GM19438 (cell line): ENCODE results near the gene G3BP2.
"Not testable (repeated sequence)": the region's sequence is repeated elsewhere in the genome, so short reads cannot be mapped to it uniquely, and the experiment has no call there.

Experiments used
- ATAC-seq: cut with Tn5 transposase; IDR thresholded peaks from one replicate; pipeline ENCODE4 v1.9.1; 2021; ENCODE audit warnings: low read depth; ENCODE audit not compliant: unreplicated experiment

Gene G3BP2

DNA sequence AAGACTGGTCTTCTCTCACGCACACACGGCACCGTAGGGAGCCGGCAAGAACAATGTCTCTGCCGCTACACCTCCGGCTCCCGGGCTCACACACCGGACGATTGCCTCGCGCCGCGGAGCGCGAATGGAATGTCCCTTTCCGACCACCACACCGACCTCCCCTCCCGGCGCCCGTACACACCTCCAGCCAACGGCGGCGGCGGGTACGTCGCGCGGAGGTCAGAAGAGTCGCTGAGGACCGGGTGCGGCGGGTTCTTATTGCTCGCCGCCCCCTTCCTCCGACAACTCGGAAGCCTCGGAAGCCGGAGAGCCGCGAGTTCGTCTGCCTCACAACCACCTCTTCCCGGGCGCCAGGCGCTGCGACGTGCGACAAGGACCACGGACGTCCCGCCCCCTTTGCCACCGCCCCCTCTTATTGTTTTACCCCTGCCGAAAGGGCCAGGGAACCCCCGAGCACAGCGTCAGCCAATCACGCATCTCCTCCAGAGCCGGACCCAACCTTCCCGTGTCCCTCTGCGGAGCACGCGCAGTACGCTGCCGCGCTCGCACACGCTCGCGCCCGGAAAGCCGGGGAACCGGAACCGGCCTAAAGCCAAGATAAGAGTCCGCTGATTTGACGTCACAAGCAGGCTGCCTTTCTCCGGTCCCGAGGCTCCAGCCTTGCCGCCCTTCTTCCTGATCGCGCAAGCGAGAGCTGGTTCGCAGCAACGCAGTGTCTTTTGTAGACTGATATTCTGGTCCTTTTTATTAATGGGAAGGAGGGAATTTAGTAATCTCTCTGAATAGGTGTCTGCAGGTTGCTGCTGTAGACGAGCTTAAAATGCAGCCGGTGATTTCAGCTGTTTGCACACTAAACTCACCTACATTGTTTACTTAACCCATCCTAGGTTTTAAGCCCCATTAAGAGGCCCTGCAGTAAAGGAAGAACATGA, at the start of gene G3BP2:
G3BP2 (minus strand) TSS at position 385 of the 932 bp plus-strand sequence. CDS start 11,386 bp downstream, outside the sequence.
- ATAC-seq = peak; percentile 90

DNA sequence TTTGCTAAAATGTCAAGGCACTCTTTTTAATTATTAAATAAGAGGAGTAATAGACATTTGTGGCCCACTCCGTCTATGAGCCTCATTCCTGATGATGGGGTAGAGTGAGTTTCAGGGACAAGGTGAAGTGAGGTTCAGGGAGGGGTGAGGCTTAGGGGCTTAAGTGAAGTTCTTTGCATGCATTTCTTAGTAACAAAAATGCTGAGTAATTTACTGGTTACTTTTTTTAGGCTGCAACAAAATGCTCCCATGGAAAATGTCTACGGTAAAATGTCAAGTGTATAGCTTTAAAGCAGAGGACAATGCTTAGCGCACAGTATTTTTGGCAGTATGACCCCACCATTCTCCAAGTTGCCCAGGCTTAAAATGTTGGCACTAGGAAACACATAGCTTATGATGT, 49.2 kb upstream of the G3BP2 start:
- ATAC-seq = no peak

DNA sequence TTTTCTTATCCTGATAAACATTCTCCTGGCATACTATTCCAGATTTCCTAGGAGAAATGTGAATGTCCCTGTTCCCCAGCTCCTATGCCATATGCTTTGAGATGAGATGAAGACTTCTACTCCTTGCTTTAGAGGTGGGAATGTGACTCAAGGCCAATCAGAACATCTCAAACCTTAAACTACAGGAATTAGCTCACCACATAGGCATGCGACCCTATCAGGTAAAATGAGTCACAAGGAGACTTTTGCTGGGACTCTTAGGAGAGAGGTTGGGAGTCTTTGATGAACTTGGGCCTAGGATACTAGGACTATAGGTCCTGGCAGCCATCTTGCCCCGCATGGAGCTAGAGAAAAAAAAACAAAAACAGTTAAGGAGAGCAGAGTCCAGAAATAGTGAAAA, 45.3 kb upstream of the G3BP2 start:
- no peak for ATAC-seq

DNA sequence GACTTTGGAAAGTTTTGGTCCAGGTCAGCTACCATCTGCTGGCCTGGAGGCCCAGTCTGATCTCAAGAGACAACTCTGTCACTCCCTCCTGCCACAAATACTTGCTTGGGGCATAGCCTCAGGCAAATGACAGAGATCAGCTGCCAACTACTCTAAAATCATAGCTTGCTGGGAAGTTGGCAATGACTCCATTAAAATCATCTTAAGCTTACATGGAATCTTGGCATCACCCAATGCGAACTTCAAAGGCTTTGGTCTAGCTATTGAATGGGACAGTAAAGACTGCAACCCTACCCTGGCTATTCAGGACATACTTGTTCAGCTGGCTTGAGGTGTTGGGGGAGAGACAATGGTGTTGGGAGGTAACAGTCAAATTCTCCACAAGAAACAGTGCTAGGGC, 44.2 kb upstream of the G3BP2 start:
- ATAC-seq = no peak

DNA sequence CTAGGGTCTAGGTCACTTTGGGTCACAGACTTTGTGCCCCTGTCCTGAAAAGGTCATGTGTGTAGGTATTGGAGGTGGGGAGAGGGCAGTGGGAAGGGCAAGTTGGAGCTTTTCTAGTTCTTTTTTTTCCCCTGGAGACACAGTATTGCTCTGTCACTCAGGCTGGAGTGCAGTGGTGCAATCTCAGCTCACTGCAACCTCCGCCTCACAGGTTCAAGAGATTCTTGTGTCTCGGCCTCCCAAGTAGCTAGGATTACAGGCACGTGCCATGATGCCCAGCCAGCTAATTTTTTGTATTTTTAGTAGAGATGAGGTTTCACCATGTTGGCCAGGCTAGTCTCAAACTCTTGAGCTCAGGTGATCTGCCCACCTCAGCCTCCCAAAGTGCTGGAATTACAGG, 42.8 kb upstream of the G3BP2 start:
- not testable (repeated sequence) for ATAC-seq

DNA sequence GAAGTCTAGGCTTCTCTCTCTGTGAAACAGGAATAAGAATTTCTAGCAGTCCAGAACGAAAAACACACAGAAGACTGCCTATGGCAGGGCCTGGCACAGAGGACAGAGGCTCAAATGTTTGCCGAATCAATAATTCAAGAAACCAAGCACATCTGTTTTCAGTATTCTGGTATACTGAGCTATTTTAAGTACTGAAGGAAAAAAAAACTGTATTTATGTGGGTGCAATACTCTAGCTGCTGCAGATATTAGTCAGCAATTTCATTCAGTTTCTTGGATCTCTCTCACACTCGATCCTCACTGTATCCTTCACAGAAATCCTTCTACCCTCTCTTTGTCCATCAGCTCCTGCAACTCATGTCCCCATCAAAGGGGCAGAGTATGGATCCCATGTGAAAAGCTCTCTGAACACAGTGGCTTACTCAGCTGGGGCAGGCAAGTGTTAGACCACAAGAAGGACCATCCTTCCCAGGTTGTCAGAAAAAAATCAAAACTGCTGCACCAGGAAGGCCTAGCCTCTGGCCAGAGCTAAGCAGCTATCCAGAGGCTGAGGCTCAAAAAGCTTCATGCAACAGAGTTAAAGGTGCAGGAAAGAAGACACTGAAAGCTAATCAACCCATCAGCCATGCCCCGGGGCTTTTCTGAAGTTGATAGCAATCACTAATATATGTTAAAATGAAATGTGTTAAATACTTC, 42.0 kb upstream of the G3BP2 start:
- no peak for ATAC-seq

DNA sequence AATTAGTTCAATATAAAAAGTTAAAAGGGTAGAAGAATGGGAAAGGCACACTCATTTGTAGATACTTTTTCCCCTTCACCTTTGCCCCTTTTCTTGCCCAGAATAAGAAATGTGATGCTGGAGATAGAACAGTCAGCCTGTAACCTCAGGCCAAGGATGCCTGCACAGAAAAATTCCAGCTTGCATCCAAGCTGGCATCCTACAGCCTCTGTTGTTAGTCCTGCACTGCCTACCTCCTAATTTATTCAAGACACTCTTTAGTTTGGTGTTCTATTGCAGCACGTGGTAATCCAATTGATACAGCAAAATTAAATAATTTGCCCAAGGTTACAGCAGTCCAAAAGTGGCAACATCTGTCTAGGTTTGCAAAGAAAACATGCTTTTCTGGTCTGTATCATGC, 41.5 kb upstream of the G3BP2 start:
- ATAC-seq = no peak

DNA sequence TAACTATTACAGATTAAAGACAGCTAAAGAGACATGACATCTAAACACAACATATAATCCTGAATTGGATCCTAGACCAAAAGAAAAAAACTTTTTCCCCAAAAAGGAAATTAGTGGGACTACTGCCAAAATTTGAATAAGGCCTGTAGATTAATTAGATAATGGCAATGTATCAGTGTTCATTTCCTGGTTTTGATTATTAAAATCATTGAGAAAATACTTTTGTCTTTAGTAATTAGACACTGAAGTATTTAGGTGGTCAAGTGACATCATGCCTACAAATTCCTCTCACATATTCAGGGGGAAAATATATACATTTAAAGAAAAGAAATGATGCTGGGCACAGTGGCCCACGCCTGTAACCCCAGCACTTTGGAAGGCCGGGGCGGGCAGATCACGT, 40.8 kb upstream of the G3BP2 start:
- ATAC-seq = no peak

DNA sequence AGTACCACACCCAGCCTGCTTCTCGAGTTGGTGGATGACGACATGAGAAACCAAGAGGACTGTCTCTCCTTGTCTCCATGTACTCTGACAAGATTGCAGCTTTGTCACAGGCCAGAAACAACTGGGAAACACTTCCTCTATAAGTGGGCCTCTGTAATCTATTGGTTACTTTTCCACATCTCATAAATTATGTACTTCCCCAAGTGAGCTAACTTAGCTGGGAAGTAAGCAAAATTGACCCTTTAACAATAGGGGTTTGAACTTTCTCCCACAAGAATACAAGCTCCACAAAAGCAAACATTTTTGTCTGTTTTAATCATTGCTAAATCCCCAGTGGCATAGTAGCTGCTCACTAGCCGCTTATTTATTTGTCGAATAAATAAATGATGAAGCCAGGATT, 37.0 kb upstream of the G3BP2 start:
- no peak for ATAC-seq

DNA sequence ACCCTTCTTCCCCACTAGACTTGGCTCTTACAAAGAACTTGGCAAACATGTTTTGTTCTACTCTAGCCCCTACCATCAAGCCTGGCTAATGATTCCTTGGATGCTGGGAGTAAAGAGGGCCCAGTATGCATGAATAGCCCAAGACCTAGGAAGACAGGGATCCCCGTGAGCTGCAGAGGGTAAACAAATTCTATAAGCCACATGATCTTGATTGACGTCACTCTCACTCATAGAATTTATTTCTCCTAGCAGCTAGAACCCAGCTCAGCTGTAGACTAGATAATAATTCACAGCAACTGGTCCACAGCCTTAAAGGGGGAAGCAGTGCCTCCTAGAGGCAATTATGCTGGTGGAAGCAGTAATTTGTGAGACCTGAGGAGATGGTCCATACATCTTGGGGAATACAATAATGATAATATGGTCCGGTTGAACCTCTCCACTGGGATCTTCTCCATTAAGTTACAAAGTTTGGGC, 35.0 kb upstream of the G3BP2 start:
- ATAC-seq = no peak

DNA sequence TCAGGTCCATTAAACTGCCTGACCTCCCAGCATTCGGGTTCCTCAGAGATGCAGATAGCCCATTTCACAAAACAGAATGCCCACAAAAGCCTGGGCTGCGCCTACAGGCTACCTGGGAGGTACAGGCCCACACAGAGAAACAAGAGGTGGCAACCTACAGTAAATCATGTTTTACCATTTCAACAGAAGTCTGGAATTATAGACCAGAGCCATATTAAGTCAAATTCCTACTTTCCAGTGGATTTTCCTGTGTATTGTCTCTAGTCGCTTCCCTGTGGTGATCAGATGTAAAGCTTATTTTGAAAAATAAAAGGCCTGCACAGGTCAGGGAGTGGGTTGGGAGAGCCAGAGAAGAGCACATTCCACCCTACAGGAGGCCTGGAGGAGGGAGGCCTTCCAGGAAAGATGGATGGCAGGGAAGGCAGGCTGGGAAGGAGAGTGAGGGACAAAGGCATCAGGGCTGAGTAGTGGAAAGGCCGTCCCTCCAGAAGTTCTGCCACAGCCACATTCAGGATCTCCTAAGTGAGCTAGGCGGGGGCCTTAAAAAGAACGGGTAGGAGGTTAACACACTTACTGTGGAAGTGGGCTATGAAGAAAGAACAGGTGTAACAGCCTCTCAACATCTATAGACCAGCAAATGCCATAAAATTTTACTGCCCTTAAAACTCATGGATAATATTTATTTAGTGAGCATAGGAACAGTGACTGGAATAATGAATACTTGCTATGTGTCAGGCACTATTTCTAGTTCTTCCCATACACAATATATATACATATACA, 32.2 kb upstream of the G3BP2 start:
- no peak for ATAC-seq

DNA sequence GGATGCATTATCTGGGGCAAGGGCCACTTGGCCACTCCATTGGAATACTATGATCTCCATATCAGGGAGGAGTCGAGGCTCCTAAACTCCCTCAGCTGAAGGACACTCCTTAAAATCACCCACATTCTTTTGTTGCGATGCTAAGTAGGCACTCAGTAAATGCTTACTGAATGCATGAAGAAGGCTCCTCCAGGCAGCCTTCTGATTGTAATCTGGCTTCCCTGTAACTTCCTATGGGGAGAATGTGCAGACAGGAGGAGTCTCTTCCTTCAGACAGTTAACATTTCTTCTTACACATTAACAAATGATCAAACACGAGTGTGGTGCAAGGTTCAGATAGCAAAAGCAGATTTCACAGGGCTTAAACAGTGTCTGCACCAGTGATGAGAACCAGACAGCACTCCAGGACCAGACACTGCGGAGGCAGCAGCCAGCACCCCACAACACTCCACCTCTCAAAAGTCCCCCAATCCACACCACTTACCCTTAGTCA, 29.8 kb upstream of the G3BP2 start:
- ATAC-seq = no peak

DNA sequence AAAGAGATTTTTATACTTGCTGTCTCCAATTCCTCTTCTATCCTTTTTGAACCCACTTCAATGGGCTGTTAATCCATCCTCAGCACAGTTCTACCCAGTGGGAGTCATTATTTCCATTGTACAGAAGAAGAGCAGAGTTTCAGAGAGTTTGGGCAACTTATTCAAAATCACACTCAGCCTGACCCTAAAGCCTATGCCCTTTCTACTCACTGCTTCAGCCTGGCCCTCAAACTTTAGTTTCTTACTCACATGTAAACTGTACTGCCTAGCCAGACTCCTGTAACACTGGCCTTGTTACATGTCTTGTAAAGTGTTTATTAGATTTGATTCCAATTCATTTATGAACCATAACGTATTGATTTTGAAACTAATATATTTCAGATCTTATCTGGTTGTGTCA, 26.1 kb upstream of the G3BP2 start:
- ATAC-seq = no peak

DNA sequence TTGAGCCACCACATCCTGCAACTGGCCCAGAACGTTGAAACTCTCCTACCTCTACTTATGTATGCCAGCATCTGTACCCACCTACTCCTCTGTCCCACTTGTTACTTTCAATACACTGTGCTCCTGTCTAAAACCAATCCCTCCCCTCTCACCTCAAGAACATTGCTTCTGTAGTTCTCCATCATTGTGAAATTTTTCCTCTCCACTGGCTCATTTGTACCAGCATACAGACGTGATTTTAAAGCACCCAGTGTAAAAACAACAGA, 25.7 kb upstream of the G3BP2 start:
- ATAC-seq = peak; percentile 27

DNA sequence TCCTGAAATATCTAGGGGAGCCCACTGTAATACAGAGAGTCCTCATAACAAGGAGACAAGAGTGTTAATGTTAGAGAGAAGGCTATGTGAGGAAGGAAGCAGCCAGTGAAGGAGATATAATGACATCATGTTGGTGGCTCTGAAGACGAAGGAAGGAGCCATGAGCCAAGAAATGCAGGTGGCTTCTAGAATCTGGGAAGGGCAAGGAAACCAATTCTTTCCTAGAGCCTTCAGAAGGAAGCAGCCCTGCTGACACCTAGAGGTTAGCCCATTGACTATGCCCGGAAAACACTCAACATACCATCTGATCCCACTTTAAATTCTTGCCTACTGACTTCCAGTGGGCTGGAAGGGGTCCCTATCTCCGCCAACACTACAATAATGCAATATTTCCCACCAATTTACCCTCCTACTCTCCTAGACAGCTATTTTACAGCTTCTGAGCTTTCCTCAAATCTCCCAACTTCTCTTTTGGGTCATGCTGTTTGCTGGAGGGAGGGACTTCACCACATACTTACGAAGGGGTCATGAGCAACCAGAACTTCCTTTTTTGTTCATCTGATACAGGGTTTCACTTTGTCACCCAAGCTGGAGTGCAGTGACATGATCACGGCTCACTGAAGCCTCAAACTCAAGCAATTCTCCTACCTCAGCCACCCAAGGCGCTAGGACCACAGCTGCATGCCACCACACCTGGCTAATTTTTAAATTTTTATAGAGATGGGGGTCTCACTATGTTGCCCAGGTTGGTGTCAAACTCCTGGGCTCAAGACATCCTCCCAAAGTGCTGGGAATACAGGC, 25.2 kb upstream of the G3BP2 start:
- peak; percentile 96 for ATAC-seq

DNA sequence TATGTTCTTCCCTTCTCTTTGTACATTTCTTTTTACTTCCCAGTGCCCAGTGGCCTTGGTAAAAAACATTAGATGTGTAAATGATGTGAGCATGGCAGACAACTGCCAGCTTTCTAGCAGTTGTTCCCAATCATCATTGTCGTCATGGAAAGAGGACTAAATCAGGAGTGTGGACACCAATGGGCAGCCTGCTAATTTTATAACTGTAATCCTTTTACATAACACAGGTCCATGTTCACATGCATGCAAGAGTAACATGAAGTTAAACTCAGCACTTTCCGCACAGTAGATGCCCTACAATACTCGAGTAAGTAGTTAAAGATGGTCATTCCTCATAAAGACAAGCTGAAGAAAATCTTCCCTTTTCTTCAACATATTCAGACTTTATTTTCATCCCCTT, 23.4 kb upstream of the G3BP2 start:
- ATAC-seq = no peak

DNA sequence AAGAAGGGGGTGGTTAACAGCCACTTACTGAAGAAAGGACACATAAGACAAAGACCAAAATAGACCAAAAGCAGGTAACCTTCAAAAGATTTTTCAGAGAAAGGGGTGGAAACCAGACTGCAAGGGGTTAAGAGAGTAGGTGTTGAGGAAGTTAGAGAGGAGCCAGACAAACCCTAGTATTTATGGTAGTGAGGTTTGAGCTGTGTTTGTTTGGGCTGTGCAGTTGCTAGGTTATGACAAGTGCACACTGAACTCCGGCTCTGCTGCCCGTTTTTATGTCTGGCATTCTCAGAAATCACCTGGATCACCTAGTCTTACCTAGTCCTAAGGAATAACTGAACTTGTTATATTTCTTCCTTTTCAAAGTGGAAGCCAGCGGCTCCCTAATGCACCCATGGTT, 22.9 kb upstream of the G3BP2 start:
- ATAC-seq = no peak

DNA sequence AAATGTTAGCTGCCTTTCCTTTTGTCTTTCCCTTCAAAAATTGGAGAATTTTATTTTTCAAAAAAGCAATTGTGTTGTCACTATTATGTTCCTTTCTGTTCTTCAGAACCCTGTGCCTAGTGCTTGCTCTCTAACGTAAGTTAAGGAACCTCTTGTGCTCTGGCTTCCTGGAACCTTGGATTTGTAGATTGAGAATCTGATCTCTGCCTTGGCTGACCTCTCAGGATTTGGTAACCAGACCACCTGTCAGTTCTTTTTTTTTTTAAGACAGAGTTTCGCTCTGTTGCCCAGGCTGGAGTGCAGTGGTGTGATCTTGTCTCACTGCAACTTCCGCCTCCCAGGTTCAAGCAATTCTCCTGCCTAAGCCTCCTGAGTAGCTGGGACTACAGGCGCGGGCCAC, 18.9 kb upstream of the G3BP2 start:
- ATAC-seq = not testable (repeated sequence)

DNA sequence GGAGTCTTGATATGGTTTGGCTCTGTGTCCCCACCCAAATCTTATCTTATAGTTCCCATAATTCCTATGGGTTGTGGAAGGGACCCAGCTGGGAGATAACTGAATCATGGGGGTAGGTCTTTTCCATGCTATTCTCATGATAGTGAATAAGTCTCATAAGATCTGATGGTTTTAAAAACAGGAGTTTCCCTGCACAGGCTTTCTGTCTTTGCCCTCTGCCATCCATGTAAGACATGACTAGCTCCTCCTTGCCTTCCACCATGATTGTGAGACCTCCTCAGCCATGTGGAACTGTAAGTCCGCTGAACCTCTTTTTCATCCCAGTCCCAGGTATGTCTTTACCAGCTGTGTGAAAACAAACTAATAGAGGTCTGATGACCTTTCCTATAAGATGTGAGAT, 13.9 kb upstream of the G3BP2 start:
- ATAC-seq = not testable (repeated sequence)

DNA sequence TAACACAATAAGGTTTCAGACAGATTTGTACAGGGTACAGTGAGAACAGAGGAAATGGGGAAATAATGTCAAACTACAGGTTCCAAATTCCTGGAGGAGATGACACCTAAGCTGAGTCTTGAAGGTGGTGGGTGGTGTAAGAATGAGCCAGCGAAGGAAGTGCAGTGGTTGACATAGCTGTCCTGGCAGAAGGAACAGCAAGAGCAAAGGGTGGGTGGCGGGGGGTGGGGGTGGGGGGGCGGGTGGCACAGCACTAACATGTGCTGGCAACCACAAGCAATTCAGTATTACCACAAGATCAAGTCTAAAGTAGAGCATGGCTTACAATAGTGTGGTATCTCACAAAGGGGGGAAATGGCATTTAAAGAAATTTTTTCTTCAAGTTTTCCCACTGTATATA, 13.1 kb upstream of the G3BP2 start:
- ATAC-seq = no peak
